NCI-H82 treated with DMSO at 0.1 percent for 48 hours (cell line): ENCODE data around the gene TMEM225B.
"Not testable (repeated sequence)": the region's sequence is repeated elsewhere in the genome, so short reads cannot be mapped to it uniquely, and the experiment has no call there.

Source experiments
- DNase-seq: peaks from one replicate; lab custom pipeline; 2025; ENCODE audit not compliant: unreplicated experiment; lab: John Stamatoyannopoulos, UW

Gene TMEM225B

GRCh38 chr7:99597762-99598501 lies at the start of gene TMEM225B:
TSS of gene TMEM225B (plus strand) at chr7:99598267. CDS start at chr7:99604389, 6,122 bp downstream.
- no peak for DNase-seq

GRCh38 chr7:99549545-99549944 lies 48.5 kb upstream of the TMEM225B start:
- DNase-seq, result not testable (repeated sequence)

- no peak for DNase-seq
These were observed 46.7 kb upstream of the TMEM225B start for GRCh38 chr7:99551334-99551733.

GRCh38 chr7:99551767-99552463 lies 46.2 kb upstream of the TMEM225B start, which contains the start of gene FAM200A:
TSS of gene FAM200A (minus strand) at chr7:99552114. CDS start at chr7:99548407, 3,707 bp downstream.
- DNase-seq, result peak; percentile 63

- no peak for DNase-seq
These were observed 45.0 kb upstream of the TMEM225B start for GRCh38 chr7:99553039-99553438.

- no peak for DNase-seq
These were observed 43.1 kb upstream of the TMEM225B start for GRCh38 chr7:99554939-99555338.

GRCh38 chr7:99557196-99557607 lies 40.9 kb upstream of the TMEM225B start:
- no peak for DNase-seq

GRCh38 chr7:99557940-99558305 lies 40.1 kb upstream of the TMEM225B start:
- no peak for DNase-seq

GRCh38 chr7:99558306-99559174 lies 39.5 kb upstream of the TMEM225B start, which contains the start of gene ZNF655:
TSS of gene ZNF655 (plus strand) at chr7:99558642. CDS start at chr7:99560560, 1,918 bp downstream.
- peak; percentile 73 for DNase-seq

GRCh38 chr7:99559175-99559915 lies 38.7 kb upstream of the TMEM225B start:
- DNase-seq, result no peak

- no peak for DNase-seq
These were observed 37.0 kb upstream of the TMEM225B start for GRCh38 chr7:99560834-99561736.

- DNase-seq, result no peak
These were observed 36.4 kb upstream of the TMEM225B start for GRCh38 chr7:99561737-99562051.

GRCh38 chr7:99562114-99562784 lies 35.8 kb upstream of the TMEM225B start:
- no peak for DNase-seq

- no peak for DNase-seq
These were observed 35.2 kb upstream of the TMEM225B start for GRCh38 chr7:99562832-99563231.

GRCh38 chr7:99563650-99564049 lies 34.4 kb upstream of the TMEM225B start:
- DNase-seq, result no peak

- DNase-seq, result not testable (repeated sequence)
These were observed 29.3 kb upstream of the TMEM225B start for GRCh38 chr7:99568770-99569169.

- no peak for DNase-seq
These were observed 26.3 kb upstream of the TMEM225B start for GRCh38 chr7:99571768-99572167.

- DNase-seq, result no peak
These were observed 24.8 kb upstream of the TMEM225B start for GRCh38 chr7:99573257-99573656.

- DNase-seq, result no peak
These were observed 21.8 kb upstream of the TMEM225B start for GRCh38 chr7:99576251-99576650.
